H9 (cell line): ENCODE measurements around the gene GMEB1. TPM values are rescaled to one million over a fixed set of nuclear protein-coding genes. Genes with fewer than 3 reads are reported as not detected.

Experiments used
- DNase-seq: peaks from one replicate; pipeline ENCODE4 v3.0.0-alpha.2; 2017
- H2AFZ ChIP-seq: one replicate; pipeline ENCODE4 v1.6.1; 2013; ENCODE audit warnings: mild to moderate bottlenecking, low read length, control low read depth, moderate library complexity
- H2AK5ac ChIP-seq: 2 replicates; pipeline ENCODE4 v1.6.1; 2013; ENCODE audit warnings: low read length, control low read depth, mixed read lengths; ENCODE audit not compliant: insufficient read length
- H2BK120ac ChIP-seq: one replicate; pipeline ENCODE4 v1.6.1; 2013; ENCODE audit warnings: low read depth, mild to moderate bottlenecking, low read length, control low read depth, inconsistent platforms; ENCODE audit not compliant: poor library complexity, severe bottlenecking
- H2BK12ac ChIP-seq: 2 replicates; pipeline ENCODE4 v1.6.1; 2013; ENCODE audit warnings: low read length, control low read depth, mixed read lengths, low read depth; ENCODE audit not compliant: insufficient read length
- H2BK15ac ChIP-seq: 2 replicates; pipeline ENCODE4 v1.6.1; 2013; ENCODE audit warnings: low read depth, low read length, control low read depth
- H2BK20ac ChIP-seq: one replicate; pipeline ENCODE4 v1.6.1; 2013; ENCODE audit warnings: low read depth, mild to moderate bottlenecking, low read length, control low read depth, inconsistent platforms; ENCODE audit not compliant: poor library complexity, severe bottlenecking
- H2BK5ac ChIP-seq: 2 replicates; pipeline ENCODE4 v1.6.1; 2013; ENCODE audit warnings: low read length, control low read depth, mixed read lengths; ENCODE audit not compliant: insufficient read length
- H3K14ac ChIP-seq: 2 replicates; pipeline ENCODE4 v1.6.1; 2013; ENCODE audit warnings: low read length, control low read depth; ENCODE audit not compliant: insufficient read depth
- H3K18ac ChIP-seq: 2 replicates; pipeline ENCODE4 v1.6.1; 2013; ENCODE audit warnings: low read depth, mild to moderate bottlenecking, mixed read lengths, low read length, control low read depth; ENCODE audit not compliant: insufficient read length
- H3K23ac ChIP-seq: 2 replicates; pipeline ENCODE4 v1.6.1; 2013; ENCODE audit warnings: low read length, control low read depth, mixed read lengths, low read depth; ENCODE audit not compliant: insufficient read length
- H3K23me2 ChIP-seq: 2 replicates; pipeline ENCODE4 v1.6.1; 2013; ENCODE audit warnings: low read depth, mild to moderate bottlenecking, mixed read lengths, low read length, control low read depth; ENCODE audit not compliant: insufficient read length, poor library complexity, severe bottlenecking
- H3K27ac ChIP-seq: 2 replicates; pipeline ENCODE4 v1.5.1; 2013; ENCODE audit warnings: low read length, control low read depth, mixed read lengths, low read depth; ENCODE audit not compliant: insufficient read length
- H3K27me3 ChIP-seq: 2 replicates; pipeline ENCODE4 v1.6.1; 2013; ENCODE audit warnings: low read length, control low read depth, inconsistent platforms; ENCODE audit not compliant: insufficient read depth
- H3K4ac ChIP-seq: 2 replicates; pipeline ENCODE4 v1.6.1; 2013; ENCODE audit warnings: low read depth, mild to moderate bottlenecking, control low read depth, inconsistent platforms, low read length, moderate library complexity
- H3K4me1 ChIP-seq: 2 replicates; pipeline ENCODE4 v1.6.1; 2013; ENCODE audit warnings: low read length, control low read depth, inconsistent platforms; ENCODE audit not compliant: insufficient read depth
- H3K4me2 ChIP-seq: 2 replicates; pipeline ENCODE4 v1.6.1; 2013; ENCODE audit warnings: low read length, control low read depth, mixed read lengths; ENCODE audit not compliant: insufficient read length, insufficient read depth
- H3K56ac ChIP-seq: 2 replicates; pipeline ENCODE4 v1.6.1; 2013; ENCODE audit warnings: low read depth, mild to moderate bottlenecking, mixed read lengths, low read length, control low read depth; ENCODE audit not compliant: insufficient read length
- H3K79me1 ChIP-seq: 2 replicates; pipeline ENCODE4 v1.6.1; 2013; ENCODE audit warnings: low read depth, mild to moderate bottlenecking, moderate library complexity, low read length, control low read depth, inconsistent platforms; ENCODE audit not compliant: insufficient read depth, poor library complexity, severe bottlenecking
- H3K79me2 ChIP-seq: 2 replicates; pipeline ENCODE4 v1.6.1; 2013; ENCODE audit warnings: low read length, control low read depth, inconsistent platforms; ENCODE audit not compliant: insufficient read depth
- H3K9ac ChIP-seq: 2 replicates; pipeline ENCODE4 v1.6.1; 2013; ENCODE audit warnings: low read length, control low read depth, mixed read lengths; ENCODE audit not compliant: insufficient read length; ENCODE audit errors: extremely low read depth
- H3K9me3 ChIP-seq: one replicate; pipeline ENCODE4 v1.6.1; 2013; ENCODE audit warnings: low read depth, low read length, inconsistent platforms; ENCODE audit not compliant: control insufficient read depth
- H3T11ph ChIP-seq: one replicate; pipeline ENCODE4 v1.6.1; 2013; ENCODE audit warnings: mild to moderate bottlenecking, low read length, control low read depth, inconsistent platforms
- H4K20me1 ChIP-seq: one replicate; pipeline ENCODE4 v1.6.1; 2013; ENCODE audit not compliant: control insufficient read depth, insufficient read length, insufficient read depth
- H4K5ac ChIP-seq: 2 replicates; pipeline ENCODE4 v1.6.1; 2013; ENCODE audit warnings: low read depth, mild to moderate bottlenecking, mixed read lengths, low read length, control low read depth; ENCODE audit not compliant: insufficient read length
- H4K8ac ChIP-seq: replicated peaks from 2 replicates; pipeline ENCODE4 v1.6.1; 2013; ENCODE audit warnings: low read length, control low read depth, mixed read lengths, low read depth; ENCODE audit not compliant: insufficient read length
- H4K91ac ChIP-seq: 2 replicates; pipeline ENCODE4 v1.6.1; 2013; ENCODE audit warnings: low read depth, mild to moderate bottlenecking, moderate library complexity, mixed read lengths, low read length, control low read depth; ENCODE audit not compliant: insufficient read length
- H3K27ac Mint-ChIP-seq, 3 experiments: 2 replicates in 2 of 3; 3 replicates in 1 of 3; pipeline ENCODE4 v1.8.0; 2020 to 2021; ENCODE audit warnings: mixed read lengths in 3 of 3, mild to moderate bottlenecking in 1 of 3, moderate library complexity in 1 of 3
- H3K27me3 Mint-ChIP-seq: 2 replicates; pipeline ENCODE4 v1.8.0; 2021; ENCODE audit warnings: low read depth, mild to moderate bottlenecking, moderate library complexity, mixed read lengths
- H3K36me3 Mint-ChIP-seq, 3 experiments: 2 replicates in 2 of 3; 3 replicates in 1 of 3; pipeline ENCODE4 v1.8.0; 2020 to 2021; ENCODE audit warnings: low read depth in 3 of 3, mixed read lengths in 3 of 3; ENCODE audit not compliant: insufficient read depth in 1 of 3
- H3K4me1 Mint-ChIP-seq, 2 experiments: 2 replicates each; pipeline ENCODE4 v1.8.0; 2020; ENCODE audit warnings: mixed read lengths in 2 of 2
- H3K4me3 Mint-ChIP-seq, 2 experiments: 2 replicates in 1 of 2; 3 replicates in 1 of 2; pipeline ENCODE4 v1.8.0; 2020 to 2021; ENCODE audit warnings: mild to moderate bottlenecking in 2 of 2, mixed read lengths in 2 of 2, moderate library complexity in 1 of 2
- H3K9me3 Mint-ChIP-seq, 2 experiments: 2 replicates in 1 of 2; 3 replicates in 1 of 2; pipeline ENCODE4 v1.8.0; 2020; ENCODE audit warnings: mild to moderate bottlenecking in 2 of 2, mixed read lengths in 2 of 2, moderate library complexity in 1 of 2
- WGBS: extraction: QIAGEN DNeasy Blood & Tissue Kit; methylation state at CpG from one replicate; pipeline ENCODE4 v1.1.7; 2013; ENCODE audit warnings: missing lambda C conversion rate, low lambda C conversion rate, mixed read lengths; ENCODE audit not compliant: insufficient read length; ENCODE audit errors: extremely low coverage; 5-methylcytosine and 5-hydroxymethylcytosine counted together
- total RNA-seq: library from RNA; stranded (reverse); gene quantifications from 2 replicates; pipeline ENCODE4 v1.2.1, GENCODE V29; 2021
- TF ChIP-seq, protein P1 (sequence below): fragments of 200-600 bp; sonication (generic); conservative IDR thresholded peaks from 3 replicates; pipeline ENCODE4 v1.8.0; 2021; ENCODE audit warnings: antibody characterized with exemption, mild to moderate bottlenecking

The GMEB1 gene
- total RNA-seq, 1 experiment from 2014 or later, result 17.0 TPM

DNA sequence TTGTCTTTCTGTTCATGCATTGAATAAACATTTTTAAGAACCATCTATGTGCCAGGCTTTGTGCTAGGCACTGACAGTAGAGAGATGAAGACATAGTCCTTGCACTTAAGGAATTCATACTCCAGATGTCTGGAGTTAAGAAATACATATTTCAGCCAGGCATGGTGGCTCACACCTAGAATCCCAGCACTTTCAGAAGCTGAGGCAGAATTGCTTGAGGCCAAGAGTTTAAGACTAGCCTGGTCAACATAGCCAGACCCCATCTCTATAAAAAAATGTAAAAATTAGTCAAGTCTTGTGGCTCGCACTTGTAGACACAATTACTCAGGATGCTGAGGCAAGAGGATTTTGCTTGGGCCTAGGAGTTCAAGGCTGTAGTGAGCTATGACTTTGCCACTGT, 49.6 kb downstream of the GMEB1 start:
- Histone ChIP-seq H3K23ac (no peak overlapping the region), H2BK15ac (no peak overlapping the region), H3K9me3 (no peaks in the 10 kb centered on the region), H2BK20ac (no peak overlapping the region), H3K27me3 (no peaks in the 10 kb centered on the region), H2AK5ac (no peak overlapping the region), H4K5ac (no peak overlapping the region), H3K4me2 (no peak overlapping the region), H2BK5ac (no peak overlapping the region), H4K8ac (no peak overlapping the region), H3K79me2 (no peaks in the 10 kb centered on the region), H3K56ac (no peak overlapping the region), H3T11ph (no peak overlapping the region), H2AFZ (no peak overlapping the region), H3K27ac (no peak overlapping the region), H3K18ac (no peak overlapping the region), H3K23me2 (no peaks in the 10 kb centered on the region), H3K4me1 (0 out of 2 replicates have a peak, but pooled peaks cover 4% of the 10 kb centered on the region), H3K9ac (no peak overlapping the region), H3K4ac (no peak overlapping the region), H2BK120ac (no peak overlapping the region), H3K14ac (no peak overlapping the region), H2BK12ac (no peak overlapping the region), H3K79me1 (no peaks in the 10 kb centered on the region), H4K91ac (no peak overlapping the region), H4K20me1 (no peaks in the 10 kb centered on the region)
- peaks cover 9 to 14% of the 10 kb centered on the region in 2 experiments for H3K4me1 Mint-ChIP-seq
- no peaks in the 10 kb centered on the region for H3K27me3 Mint-ChIP-seq
- H3K36me3 Mint-ChIP-seq, result peaks cover 14 to 27% (median 19%) of the 10 kb centered on the region in 3 experiments; a peak in 6 of 7 replicates
- no peak overlapping the region for H3K27ac Mint-ChIP-seq
- TF ChIP-seq, protein P1, sequence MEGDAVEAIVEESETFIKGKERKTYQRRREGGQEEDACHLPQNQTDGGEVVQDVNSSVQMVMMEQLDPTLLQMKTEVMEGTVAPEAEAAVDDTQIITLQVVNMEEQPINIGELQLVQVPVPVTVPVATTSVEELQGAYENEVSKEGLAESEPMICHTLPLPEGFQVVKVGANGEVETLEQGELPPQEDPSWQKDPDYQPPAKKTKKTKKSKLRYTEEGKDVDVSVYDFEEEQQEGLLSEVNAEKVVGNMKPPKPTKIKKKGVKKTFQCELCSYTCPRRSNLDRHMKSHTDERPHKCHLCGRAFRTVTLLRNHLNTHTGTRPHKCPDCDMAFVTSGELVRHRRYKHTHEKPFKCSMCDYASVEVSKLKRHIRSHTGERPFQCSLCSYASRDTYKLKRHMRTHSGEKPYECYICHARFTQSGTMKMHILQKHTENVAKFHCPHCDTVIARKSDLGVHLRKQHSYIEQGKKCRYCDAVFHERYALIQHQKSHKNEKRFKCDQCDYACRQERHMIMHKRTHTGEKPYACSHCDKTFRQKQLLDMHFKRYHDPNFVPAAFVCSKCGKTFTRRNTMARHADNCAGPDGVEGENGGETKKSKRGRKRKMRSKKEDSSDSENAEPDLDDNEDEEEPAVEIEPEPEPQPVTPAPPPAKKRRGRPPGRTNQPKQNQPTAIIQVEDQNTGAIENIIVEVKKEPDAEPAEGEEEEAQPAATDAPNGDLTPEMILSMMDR, result no peak
- no peak overlapping the region for H3K4me3 Mint-ChIP-seq
- H3K9me3 Mint-ChIP-seq, result no peaks in the 10 kb centered on the region
- DNase-seq, result no peak
- no CpG with 5 or more reads among the region's 1 CpG for whole genome bisulfite sequencing
